Measurements from ENCODE around the gene NTNG1.

The NTNG1 gene

GRCh38 chr1:107394301-107394700 is 253.5 kb downstream of the NTNG1 start:
- DNase-seq (ENCODE audit: low read depth, low spot score) = no peak

DNA sequence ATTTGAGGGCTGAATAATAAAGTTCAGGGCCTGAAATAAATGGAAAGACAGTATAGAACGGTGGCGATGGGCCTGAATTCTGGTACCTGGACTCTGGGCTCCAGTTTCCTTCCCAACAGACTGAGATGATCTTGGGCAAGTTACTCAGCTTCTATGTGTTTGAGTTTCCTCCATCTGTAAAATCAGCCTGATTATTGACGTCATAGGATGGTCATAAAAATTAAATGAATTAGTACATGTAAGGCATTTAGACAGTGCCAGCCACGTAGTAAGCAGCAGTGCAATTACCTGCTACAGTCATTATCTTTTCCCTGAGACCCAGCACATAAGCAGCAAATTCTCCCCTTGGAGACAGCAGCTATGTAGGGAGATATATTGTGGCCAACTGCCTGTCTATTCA is 260.9 kb downstream of the NTNG1 start:
- no peak for DNase-seq (ENCODE audit: low read depth, low spot score)

GRCh38 chr1:107404756-107405155 is 263.9 kb downstream of the NTNG1 start:
- DNase-seq (ENCODE audit: low read depth, low spot score) = no peak

- no peak for DNase-seq (ENCODE audit: low read depth, low spot score)
Observed at GRCh38 chr1:107405236-107405635, 264.4 kb downstream of the NTNG1 start.

- no peak for DNase-seq (ENCODE audit: low read depth, low spot score)
Observed at GRCh38 chr1:107407011-107407410, 266.2 kb downstream of the NTNG1 start.

DNA sequence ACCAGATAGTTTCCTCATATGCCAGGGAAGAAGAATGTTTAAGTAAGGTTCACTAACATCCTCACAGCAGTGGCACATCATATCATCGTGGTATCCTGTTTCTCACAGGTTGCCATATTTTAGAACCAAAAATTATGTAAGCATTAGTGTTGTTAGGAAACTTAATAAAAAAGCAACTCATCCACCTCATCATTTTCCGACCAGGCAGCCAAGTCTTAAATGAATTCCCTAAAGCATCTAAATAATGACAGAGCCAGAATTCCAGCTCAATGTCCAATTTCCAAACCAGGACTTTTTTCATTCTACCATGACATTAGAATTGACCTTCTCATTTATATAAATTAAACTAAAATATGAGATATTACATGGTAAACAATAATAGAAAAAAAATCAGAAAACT is 272.7 kb downstream of the NTNG1 start:
- DNase-seq (ENCODE audit: low read depth, low spot score) = no peak

DNA sequence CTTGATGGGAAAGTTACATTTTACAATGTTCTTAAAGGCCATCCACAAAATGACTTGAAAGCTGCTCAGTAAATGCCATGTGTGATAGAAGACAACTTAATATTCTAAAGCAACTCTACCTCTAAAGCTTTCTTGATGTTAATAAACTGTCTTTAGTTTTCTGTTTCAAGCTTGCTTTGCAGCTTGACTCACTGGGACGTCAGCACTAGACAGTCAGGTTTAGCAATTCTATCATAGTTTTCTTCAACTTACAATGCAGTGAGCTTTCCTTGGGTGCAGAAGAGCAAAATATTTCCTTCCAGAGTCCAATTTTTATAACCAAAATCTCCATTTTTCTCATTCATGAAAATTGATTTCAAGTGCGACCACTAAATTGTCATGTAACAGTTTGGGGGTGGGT is 273.1 kb downstream of the NTNG1 start:
- DNase-seq (ENCODE audit: low read depth, low spot score) = no peak

GRCh38 chr1:107414550-107414949 is 273.7 kb downstream of the NTNG1 start:
- no peak for DNase-seq (ENCODE audit: low read depth, low spot score)

DNA sequence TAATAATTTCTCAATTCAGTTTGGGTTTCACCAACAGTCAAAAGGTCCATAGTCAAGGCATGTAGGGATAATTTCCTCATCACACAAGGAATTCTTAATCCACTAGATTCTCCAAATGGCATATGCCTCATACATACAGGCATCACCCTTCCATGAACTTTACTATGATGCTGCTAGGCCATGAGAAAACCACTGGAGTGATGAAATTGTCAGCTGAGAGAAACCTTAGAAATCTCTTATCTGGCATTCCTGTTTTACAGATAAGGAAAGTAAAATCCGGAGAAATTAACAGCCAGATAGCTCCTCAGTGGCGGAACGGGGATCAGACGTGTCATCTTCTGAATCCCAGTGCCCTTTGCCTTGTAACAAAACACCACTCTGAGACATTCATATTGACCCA is 274.4 kb downstream of the NTNG1 start:
- no peak for DNase-seq (ENCODE audit: low read depth, low spot score)

DNA sequence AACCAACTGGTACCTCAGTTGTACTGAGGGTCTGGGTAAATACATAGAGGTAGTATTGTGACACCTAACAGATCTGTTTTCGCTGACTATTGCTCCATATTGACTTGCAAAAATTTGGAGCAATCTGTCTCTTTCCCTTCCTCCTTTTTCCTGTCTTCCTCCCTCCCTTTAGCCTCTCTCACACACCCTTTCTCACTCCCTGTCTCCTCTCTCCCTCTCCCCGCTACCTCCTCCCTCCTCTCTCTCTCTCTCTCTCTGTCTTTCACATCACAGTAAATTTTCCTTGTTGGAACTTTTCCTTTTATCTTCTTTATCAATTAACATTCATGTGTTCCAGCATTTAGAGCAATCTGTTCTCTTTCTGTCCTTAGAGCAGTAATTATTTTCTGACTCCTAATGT is 278.2 kb downstream of the NTNG1 start:
- DNase-seq (ENCODE audit: low read depth, low spot score) = no peak

DNA sequence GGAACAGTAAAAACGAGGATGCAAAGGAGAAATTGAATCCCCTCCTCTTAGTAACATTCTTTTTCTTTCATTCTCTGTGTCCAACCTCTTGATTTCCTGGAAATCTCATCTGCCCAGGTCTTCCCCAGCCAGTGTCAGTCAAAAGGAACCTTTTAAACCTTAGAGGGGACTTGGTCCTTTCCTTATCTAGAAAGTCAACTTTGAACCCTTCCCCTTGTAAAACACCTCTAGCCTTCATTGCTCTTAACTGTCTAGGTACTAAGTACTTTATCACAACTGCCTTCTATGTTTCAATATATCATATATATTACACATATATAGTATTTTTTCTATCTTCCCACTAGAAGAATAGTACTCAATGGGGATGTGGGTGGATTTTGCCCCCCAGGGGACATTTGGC is 282.1 kb downstream of the NTNG1 start:
- no peak for DNase-seq (ENCODE audit: low read depth, low spot score)

DNA sequence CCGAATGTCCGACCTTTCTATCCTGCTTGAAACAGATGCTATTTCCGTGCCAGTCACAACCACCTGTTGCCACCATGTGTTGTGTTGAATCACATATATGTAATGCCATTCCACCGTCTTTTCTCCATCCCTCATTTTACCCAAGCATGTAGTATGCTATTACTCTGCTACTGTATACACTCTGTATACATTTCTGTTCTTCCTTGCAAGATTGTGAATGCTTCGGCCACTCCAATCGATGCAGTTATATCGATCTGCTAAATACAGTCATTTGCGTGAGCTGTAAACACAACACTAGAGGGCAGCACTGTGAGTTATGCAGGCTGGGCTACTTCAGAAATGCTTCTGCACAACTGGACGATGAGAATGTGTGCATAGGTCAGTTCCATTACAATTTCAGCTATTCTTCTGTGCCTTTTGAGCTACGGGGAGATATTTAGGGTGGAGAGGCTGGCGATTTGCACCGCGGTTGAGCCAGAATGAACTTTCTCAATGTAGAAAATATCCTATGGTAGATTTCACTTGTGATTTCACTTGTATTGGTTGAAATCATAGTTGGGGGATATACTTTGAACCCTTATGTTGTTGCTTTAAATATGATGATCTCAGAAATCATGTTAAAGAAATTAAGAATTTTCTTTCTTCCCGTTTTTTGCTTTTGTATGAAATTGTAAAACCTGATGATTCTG is 289.8 kb downstream of the NTNG1 start:
- DNase-seq (ENCODE audit: low read depth, low spot score) = peak; percentile 2

DNA sequence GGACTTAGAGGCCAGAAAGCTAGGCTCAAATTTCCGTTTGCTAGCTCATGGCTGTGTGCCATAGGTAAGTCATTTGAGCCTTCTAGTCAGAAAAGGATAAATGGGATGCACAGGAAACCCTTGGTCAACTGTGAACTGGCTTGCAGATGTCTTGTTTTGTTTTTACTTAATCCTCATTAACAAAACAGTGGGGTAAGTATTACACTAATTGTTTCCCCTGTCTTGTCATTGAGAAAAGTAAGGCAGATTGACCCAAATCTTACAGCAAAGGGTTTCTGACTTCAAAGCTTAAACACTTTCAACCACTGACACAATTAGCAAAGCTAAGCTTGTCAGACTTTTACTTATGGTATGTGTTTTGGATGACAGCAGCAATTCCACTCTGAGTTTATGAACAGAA is 291.3 kb downstream of the NTNG1 start:
- no peak for DNase-seq (ENCODE audit: low read depth, low spot score)

DNA sequence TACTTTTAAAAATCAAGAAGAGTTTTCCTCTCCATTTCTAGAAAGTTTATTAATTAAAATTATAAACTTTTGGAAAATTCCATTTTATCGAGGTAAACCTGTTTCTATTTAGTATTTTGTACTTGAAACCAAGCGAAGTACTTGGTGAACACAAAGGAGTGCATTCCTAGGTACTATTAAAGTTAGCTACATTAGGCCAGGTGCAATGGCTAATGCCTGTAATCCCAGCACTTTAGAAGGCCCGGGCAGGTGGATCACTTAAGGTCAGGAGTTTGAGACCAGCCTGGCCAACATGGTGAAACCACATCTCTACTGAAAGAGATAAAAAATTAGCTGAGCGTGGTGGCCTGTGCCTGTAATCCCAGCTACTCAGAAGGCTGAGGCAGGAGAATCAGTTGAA is 292.2 kb downstream of the NTNG1 start:
- no peak for DNase-seq (ENCODE audit: low read depth, low spot score)

DNA sequence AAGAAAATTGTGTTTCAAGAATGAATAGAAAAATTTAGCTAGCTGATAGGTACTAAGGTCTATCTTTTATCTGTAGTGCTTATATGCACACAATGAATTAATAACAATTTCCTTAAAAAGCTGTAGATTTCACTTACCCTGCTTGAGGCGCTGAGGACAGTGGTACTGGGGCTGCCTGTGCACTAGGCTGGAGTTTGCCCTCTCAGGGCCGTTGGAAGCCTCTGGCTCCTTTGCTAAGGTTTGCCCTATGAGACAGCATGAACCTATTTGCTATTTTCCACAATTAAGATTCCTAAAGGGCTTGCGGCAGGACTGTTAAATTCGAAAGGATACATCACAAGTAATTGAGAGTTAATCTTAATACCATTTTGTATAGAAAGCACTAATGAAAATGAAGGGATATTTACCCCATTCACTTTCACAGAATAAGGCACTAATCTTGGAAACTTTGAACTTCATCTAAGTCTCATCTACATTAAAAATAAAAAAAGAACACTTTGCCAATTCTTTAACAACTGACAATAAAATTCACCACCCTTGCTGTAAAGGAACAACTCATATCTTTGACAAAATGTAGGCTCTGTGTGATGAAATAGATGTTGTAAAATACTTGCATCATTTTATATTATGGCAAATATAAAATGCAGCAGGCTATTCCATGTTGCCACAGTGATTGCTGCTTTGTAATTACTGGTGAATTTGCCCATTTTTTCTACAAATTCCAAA is 293.0 kb downstream of the NTNG1 start:
- DNase-seq (ENCODE audit: low read depth, low spot score) = no peak

- no peak for DNase-seq (ENCODE audit: low read depth, low spot score)
Observed at GRCh38 chr1:107434361-107434693, 293.5 kb downstream of the NTNG1 start.

DNA sequence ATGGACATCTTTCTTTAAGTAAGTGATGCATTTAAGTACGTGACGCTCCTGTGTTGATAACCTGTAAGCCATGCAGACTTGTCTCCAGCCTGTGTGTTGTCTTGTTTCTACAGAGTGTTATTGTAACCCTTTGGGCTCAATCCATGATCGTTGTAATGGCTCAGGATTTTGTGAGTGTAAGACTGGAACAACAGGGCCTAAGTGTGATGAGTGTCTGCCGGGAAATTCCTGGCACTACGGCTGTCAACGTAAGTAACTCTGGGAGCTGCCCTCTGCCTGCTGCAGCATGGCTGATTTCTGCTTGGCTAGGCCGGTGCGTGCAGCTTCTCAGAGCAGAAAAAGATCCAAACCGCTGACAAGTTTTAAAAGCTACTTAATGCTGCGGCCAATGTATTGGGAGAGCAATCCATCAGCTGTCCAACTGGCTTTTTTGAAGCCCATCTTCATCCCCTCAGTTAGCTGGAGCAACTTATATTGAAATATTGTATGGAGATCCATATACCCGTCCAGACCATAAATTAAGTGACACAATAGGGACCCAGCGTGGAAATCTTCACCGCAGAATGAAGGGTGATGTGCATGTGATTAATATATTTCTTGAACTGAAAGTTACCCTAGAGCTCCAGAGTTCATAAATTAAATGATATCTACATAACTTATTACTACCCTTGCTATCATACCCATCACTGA is 295.9 kb downstream of the NTNG1 start:
- DNase-seq (ENCODE audit: low read depth, low spot score) = no peak

GRCh38 chr1:107439567-107439966 is 298.7 kb downstream of the NTNG1 start:
- DNase-seq (ENCODE audit: low read depth, low spot score) = no peak

GRCh38 chr1:107442551-107442950 is 301.7 kb downstream of the NTNG1 start:
- no peak for DNase-seq (ENCODE audit: low read depth, low spot score)

GRCh38 chr1:107443027-107443426 is 302.2 kb downstream of the NTNG1 start:
- DNase-seq (ENCODE audit: low read depth, low spot score) = no peak

DNA sequence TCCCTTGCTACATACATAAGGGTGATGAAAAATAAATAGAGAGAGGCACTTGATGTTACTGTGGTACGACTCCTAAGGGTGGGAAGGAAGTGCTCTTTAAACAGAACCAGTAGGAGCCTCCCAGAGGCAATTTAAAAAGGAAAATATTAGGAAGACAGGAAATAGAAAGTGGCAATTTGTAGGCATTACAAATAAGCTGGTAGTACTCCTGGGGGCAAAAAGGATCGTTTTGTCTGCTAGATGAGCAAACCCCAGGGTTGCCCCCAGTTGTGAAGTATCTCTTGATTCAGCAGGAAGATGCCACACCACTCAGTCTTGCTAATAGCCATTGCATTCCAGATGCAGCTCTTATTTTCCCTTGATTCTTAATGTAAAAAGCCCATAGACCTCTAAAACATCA is 303.0 kb downstream of the NTNG1 start:
- DNase-seq (ENCODE audit: low read depth, low spot score) = no peak

GRCh38 chr1:107444302-107444701 is 303.5 kb downstream of the NTNG1 start:
- DNase-seq (ENCODE audit: low read depth, low spot score) = no peak

GRCh38 chr1:107449326-107449725 is 308.5 kb downstream of the NTNG1 start:
- no peak for DNase-seq (ENCODE audit: low read depth, low spot score)

Measured in smooth muscle cell of the brain vasculature (primary cell).